Measurements from ENCODE around the gene PDLIM4. TPM values are rescaled to one million over a fixed set of nuclear protein-coding genes. Genes with fewer than 3 reads are reported as not detected.
A peak's percentile ranks its signal among the peaks of the same experiment; 100 is the strongest.

The PDLIM4 gene
- total RNA-seq, 1 donor from 2014 or later, result 92.0 TPM

GRCh38 chr5:132227485-132228240 is 29.8 kb upstream of the PDLIM4 start, which contains the start of gene P4HA2:
TSS of gene P4HA2 (minus strand) at chr5:132227853. CDS start at chr5:132218626, 9,227 bp downstream.
- DNase-seq (ENCODE audit: low read depth), result peak; percentile 37

DNA sequence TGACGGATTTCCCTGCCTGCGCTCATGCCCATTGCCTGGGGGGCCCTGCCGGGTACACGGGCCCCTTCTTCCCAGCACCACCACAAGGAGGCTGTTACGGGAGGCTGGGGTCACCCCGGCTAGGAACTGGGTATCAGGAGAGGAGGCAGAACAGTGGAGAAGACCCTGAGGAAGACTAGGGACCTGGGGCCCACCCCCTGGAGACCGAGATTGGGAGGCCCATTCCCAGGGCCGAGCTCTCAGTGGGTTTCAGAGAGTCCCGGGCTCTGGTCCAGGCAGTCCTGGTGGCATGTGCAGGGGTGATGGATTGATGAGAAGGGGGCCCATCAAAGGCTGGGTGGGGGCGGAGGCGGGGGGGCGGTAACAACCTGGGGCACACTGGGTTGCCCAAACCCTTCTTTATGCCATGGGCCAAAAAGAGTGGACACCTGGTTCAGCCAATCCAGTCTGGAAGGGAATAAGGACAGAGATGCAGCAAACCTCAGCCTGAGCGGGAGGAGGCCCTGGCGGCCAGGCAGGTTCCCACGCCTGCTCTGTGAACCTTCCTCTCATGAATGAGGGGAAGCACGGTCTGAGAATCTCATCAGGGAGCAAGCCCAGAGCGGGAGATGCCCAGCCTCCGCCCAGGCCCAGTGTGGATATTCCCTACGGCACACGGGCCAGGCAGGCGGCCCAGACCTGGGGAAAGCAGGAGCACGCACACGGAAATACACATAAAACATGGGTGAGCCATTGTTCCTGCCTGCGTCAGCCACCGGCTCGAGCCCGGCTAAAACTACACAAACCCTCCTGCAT is 29.1 kb upstream of the PDLIM4 start:
- no peak for DNase-seq (ENCODE audit: low read depth)

- no peak for DNase-seq (ENCODE audit: low read depth)
These were observed 28.3 kb upstream of the PDLIM4 start for GRCh38 chr5:132229236-132229635.

DNA sequence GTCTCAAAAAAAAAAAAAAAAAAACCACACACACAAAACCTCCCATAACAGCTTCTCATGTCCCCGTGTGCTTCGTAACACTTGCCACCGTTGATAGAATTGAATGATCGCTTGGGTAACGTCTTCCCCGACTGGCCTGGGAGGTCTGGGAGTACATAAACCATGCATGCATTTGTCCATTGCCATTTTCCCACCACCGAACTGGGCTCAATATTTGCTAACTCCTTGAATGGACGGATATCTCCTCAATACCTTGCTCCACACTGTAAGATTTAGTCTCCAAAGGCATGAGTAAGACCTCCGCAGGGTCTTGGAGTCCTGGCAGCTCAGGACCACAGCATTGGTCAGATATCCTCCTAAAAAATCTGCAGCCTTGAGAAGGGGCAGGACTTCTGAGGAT is 26.6 kb upstream of the PDLIM4 start:
- DNase-seq (ENCODE audit: low read depth), result no peak

GRCh38 chr5:132232465-132232864 is 25.0 kb upstream of the PDLIM4 start:
- DNase-seq (ENCODE audit: low read depth), result no peak

DNA sequence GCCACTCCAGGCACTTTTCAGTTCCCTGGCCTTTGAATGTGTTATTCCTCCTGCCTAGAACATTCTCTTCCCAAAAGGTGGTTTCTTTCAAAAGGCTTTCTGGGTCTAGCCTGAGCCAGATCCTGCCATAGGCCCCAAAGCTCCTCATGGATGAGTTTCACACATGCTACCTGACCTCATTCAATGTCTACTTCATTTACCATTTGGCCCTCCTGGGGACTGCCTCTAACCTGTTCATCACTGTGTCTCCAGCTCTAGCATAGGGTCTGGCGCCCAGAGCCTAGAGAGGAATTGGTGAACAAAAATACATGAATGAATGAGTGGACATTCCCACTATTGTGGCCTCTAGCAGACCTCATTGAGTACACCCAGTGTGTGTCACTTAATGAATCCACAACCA is 24.4 kb upstream of the PDLIM4 start:
- no peak for DNase-seq (ENCODE audit: low read depth)

GRCh38 chr5:132233811-132234683 is 23.4 kb upstream of the PDLIM4 start:
- DNase-seq (ENCODE audit: low read depth), result no peak

GRCh38 chr5:132234684-132235062 is 22.8 kb upstream of the PDLIM4 start:
- DNase-seq (ENCODE audit: low read depth), result no peak

GRCh38 chr5:132235340-132235739 is 22.2 kb upstream of the PDLIM4 start:
- no peak for DNase-seq (ENCODE audit: low read depth)

GRCh38 chr5:132237141-132237540 is 20.4 kb upstream of the PDLIM4 start:
- DNase-seq (ENCODE audit: low read depth), result no peak

- DNase-seq (ENCODE audit: low read depth), result no peak
These were observed 19.8 kb upstream of the PDLIM4 start for GRCh38 chr5:132237670-132238069.

GRCh38 chr5:132238169-132238744 is 19.2 kb upstream of the PDLIM4 start:
- DNase-seq (ENCODE audit: low read depth), result peak; percentile 59

- DNase-seq (ENCODE audit: low read depth), result no peak
These were observed 18.5 kb upstream of the PDLIM4 start for GRCh38 chr5:132238901-132239500.

- DNase-seq (ENCODE audit: low read depth), result no peak
These were observed 17.7 kb upstream of the PDLIM4 start for GRCh38 chr5:132239776-132240175.

DNA sequence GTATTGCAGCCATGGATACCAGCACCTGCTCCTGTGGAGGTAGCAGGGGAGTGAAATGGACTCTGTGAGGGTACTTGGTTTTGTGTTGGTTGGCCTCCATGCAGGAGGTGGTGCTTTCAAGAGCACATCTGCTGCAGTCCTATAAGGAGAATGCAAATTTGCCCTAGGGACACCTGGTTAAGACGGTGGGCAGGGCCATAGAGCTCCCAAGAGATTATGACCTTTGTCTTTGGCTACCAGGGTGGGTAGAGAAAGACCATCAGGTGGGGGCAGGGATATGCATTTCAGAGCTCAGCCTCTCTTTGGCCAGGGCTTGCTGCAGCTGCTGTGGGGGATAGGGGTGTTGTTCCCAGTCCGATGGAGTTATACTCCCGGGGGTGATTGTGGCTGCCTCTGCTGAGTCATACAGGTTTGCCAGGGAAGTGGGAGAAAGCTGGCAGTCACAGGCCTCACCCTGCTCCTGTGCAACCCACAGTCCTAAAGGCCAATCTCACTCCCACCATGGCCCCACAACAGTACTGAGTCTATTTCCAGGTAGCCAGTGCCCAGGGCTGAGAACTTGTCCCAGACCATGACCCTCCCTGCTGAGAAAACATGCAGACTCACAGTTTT is 14.0 kb upstream of the PDLIM4 start:
- peak; percentile 62 for DNase-seq (ENCODE audit: low read depth)

DNA sequence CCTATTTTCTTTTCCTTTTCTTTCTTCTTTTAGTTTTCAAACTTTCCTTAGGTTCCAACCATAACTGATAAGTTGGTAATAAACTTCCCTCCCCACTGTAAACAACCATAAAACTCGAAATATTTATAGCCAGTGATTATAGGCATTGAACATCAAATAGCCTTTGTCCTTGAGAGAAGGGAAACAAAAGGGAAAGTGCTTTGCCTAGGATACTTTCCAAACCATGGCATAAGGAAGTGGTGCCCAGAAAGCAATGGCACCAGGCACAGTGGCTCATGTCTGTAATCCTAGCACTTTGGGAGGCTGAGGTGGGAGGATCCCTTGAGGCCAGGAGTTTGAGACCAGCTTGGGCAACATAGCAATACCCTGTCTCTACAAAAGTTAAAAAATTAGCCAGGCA is 11.9 kb upstream of the PDLIM4 start:
- DNase-seq (ENCODE audit: low read depth), result no peak

DNA sequence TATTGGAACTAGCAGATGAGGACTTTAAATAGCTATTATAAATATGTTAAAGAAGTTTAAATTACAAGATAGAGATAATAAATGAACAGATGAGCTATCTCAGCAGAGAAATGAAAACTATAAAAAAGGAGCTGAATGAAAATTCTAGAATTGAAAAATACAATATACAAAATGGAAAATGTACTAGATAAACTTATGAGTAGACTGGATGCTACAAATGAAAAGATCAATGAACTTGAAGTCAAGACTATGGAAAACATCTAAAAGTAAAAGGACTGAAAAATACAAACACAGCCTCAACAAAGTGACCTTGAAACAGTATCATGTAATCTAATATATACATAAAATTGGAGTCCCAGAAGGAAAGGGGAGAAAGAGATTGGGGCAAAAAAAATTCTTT is 10.7 kb upstream of the PDLIM4 start:
- DNase-seq (ENCODE audit: low read depth), result no peak

DNA sequence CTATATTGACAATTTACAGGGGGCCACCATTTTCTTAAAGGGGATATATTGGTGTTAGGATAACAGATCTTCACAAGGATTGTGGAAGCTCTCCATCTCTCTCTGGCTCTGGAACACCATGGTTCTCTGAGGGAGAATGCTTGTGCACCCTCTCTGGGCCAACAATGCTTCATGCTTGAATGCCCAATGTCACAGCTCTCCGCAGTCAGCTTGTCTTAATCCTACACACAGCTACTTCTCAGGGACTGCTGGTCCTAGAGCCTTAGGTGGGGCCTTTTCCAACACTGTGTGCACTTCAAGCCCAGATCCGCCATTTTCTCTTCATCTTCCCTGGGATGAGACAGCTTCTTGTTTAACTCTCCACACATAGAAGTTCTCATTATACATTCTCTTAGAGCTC is 6.9 kb upstream of the PDLIM4 start:
- no peak for DNase-seq (ENCODE audit: low read depth)

DNA sequence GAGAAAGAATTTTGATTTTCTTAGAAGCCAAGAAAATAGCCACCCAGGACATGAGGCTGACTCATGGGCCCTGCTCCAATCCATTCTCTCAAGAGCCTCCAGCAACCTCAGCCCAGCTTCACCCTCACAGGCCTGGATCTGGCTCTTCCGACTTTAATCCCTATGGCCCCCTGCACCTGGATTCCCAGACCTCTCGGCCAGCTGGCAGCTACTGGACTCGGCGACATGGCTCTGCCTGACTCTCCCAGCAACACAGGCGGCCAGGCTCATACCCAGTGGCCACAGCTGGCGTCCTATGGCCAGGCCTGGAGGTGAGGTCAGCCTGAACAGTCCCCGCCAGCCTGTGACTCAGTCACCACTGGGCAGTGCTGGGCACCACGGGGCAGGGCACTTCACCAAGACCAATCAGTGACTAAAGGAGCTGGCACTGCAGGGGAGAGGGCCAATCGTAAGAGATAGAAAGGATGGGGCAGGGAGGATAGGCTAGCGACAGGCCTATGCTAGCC is 6.2 kb upstream of the PDLIM4 start:
- DNase-seq (ENCODE audit: low read depth), result peak; percentile 47

- no peak for DNase-seq (ENCODE audit: low read depth)
These were observed 4.5 kb upstream of the PDLIM4 start for GRCh38 chr5:132253008-132253441.
